ENCODE measurements around the gene GREM1. TPM values are rescaled to one million over a fixed set of nuclear protein-coding genes. Genes with fewer than 3 reads are reported as not detected.

Gene GREM1
- total RNA-seq, 1 donor from 2014 or later, result 2.8 TPM

DNA sequence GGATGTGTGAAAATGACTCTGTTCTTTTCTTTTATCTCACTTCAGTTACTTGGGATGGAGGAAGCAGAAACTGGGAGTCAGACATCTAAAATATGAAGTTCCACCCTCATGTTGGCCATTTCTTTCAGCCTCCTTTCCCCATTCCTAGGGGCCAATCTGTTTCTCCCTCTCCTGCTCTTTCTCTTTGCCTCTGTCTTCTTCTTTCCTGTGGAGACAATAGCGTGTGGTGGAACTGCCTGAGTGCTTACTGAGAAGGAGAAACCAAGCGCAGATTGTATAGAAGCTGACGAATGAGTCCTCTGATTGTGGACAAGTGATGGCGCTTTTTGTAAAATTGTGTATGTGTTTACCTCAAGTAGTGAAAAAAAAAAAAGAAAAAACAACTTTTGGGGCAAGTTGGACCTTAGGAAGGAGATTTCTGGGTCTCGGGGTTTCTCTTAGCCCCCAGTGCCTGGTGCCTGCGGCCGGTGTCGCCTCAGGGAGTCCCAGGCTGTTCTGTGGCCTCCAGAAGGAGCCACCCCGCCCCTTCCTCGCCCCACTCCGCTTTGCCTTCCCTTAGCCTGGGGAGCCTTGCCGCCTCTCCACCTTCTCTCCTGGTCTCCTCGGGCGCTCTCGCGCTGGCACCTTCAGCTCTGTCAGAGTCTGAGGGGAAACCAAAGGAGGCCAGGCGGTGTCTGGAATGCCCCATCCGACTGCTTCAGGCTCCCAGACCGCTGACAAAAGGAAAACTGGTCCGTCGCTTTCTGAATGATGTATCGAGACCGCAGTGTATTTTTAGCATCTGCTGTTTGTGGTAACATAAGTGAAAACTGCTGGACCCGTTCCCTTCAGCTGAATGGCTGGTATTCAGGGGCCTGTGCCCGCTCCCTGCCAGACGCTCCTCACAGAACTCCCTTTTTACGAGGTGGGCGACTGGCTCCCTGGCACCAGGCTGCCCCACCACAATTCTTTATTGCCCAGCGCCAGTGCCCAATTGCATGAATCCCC lies 46.2 kb upstream of the GREM1 start:
- intact Hi-C loops (cut with DNase I), result no loop called here
- TF ChIP-seq, protein P1, sequence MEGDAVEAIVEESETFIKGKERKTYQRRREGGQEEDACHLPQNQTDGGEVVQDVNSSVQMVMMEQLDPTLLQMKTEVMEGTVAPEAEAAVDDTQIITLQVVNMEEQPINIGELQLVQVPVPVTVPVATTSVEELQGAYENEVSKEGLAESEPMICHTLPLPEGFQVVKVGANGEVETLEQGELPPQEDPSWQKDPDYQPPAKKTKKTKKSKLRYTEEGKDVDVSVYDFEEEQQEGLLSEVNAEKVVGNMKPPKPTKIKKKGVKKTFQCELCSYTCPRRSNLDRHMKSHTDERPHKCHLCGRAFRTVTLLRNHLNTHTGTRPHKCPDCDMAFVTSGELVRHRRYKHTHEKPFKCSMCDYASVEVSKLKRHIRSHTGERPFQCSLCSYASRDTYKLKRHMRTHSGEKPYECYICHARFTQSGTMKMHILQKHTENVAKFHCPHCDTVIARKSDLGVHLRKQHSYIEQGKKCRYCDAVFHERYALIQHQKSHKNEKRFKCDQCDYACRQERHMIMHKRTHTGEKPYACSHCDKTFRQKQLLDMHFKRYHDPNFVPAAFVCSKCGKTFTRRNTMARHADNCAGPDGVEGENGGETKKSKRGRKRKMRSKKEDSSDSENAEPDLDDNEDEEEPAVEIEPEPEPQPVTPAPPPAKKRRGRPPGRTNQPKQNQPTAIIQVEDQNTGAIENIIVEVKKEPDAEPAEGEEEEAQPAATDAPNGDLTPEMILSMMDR (IDR thresholded peaks at IDR 0.05), result no peak
- DNase-seq, result no peak

DNA sequence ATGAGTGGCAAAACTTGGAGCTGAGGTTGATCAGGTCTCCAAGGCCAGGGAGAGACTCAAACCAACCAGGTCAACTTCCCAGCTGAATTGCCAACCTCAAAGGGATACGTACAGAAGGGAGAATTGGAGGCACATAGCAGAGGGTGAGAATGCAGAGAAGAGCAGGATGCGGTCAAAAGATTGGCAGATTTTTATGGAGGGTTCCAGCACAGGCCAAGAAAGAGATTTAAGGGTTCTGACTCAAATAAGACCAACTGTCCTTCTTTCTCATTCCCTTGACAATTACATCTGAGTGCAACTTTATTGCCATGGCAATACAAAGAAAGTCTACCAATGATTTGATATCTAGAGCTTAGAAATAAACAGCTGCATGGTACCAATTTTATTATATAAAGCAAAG lies 43.1 kb upstream of the GREM1 start:
- Histone ChIP-seq H3K4me3 (no peak overlapping the region), H3K9me3 (no peaks in the 10 kb centered on the region), H3K27ac (no peak overlapping the region), H3K36me3 (no peaks in the 10 kb centered on the region), H3K4me1 (no peaks in the 10 kb centered on the region), H3K27me3 (no peaks in the 10 kb centered on the region)
- TF ChIP-seq, protein P1 (IDR thresholded peaks at IDR 0.05), result no peak
- DNase-seq, result no peak
- no peak for ATAC-seq
- intact Hi-C loops (cut with DNase I), result no loop called here

More for the DNA sequence above, 46.2 kb upstream of the GREM1 start:
- no peak overlapping the region for H3K27ac ChIP-seq
- no peaks in the 10 kb centered on the region for H3K27me3 ChIP-seq
- no peaks in the 10 kb centered on the region for H3K9me3 ChIP-seq
- H3K4me1 ChIP-seq, result no peaks in the 10 kb centered on the region
- ATAC-seq, result no peak
- H3K36me3 ChIP-seq, result no peaks in the 10 kb centered on the region
- no peak overlapping the region for H3K4me3 ChIP-seq

DNA sequence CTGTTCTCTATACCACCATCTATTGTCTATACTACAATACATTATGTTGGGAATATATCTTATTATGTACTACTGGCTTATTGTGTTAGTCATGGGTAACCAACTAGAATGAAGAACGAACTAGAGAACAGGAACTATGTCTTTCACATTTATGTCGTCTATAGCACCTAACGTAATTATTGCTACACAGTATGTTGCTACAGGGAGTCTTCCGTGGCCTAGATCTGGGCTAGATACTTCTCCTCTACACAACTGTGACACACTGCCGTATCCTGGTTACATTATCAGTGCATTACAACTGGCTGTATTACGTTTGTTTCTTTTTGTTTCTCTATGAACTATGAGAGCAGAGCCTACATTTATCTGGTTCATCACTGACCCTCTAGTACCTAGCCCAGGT lies 42.3 kb upstream of the GREM1 start:
- DNase-seq (no peak), ATAC-seq (peak; percentile 89)
- Histone ChIP-seq H3K36me3 (no peaks in the 10 kb centered on the region), H3K4me1 (no peaks in the 10 kb centered on the region), H3K4me3 (no peak overlapping the region), H3K27me3 (no peaks in the 10 kb centered on the region), H3K27ac (no peak overlapping the region), H3K9me3 (no peaks in the 10 kb centered on the region)
- TF ChIP-seq, protein P1 (IDR thresholded peaks at IDR 0.05), result no peak
- intact Hi-C loops (cut with DNase I), result no loop called here

DNA sequence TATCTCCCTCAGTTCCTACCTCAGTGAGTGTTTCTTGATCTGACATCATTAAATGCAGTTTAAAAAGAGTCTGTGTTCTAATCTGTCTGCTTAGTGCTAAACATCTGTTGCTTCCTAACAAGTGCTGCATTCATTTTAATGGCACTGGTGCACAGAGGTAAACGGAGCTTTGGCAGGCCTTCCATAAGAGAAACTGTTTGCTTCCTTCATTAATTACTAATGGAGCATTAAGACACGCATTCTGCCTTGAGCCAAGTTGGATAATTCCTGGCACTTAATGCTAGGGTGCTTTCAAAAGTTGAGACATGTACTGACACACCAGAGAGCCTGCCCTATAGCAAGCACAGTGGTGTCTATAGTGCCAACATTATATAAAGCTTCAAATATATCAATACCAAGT lies 41.6 kb upstream of the GREM1 start:
- H3K4me3 ChIP-seq, result no peak overlapping the region
- no peaks in the 10 kb centered on the region for H3K36me3 ChIP-seq
- TF ChIP-seq, protein P1 (IDR thresholded peaks at IDR 0.05), result no peak
- no peak for ATAC-seq
- no peak for DNase-seq
- H3K9me3 ChIP-seq, result no peaks in the 10 kb centered on the region
- H3K27ac ChIP-seq, result no peak overlapping the region
- no peaks in the 10 kb centered on the region for H3K4me1 ChIP-seq
- no peaks in the 10 kb centered on the region for H3K27me3 ChIP-seq
- intact Hi-C loops (cut with DNase I), result no loop called here

DNA sequence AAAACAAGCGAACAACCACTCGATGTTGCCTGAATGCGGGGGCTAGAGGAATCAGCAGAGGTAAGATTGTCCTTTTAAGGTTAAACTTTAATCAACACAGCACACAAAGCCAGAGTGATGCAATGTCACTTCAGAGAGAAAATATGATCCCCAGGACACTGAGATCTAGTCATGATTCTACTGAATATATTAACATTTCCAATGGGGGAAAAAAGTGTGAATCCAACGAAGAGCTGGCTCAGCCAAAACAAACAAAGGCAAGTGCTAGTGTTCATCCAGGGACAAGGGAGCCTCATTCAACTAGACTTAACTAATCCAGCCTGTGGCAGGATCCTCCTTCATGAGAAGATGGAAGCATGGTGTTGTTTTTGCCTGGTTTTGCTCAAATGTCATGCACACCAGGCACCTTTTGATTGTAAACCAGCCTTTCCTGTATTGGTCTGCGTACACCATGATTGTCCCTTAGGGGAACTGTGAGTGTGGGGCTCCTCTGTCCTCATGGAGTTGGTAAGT lies 40.5 kb upstream of the GREM1 start:
- Histone ChIP-seq H3K4me1 (peaks cover 5% of the 10 kb centered on the region), H3K27ac (no peak overlapping the region), H3K4me3 (no peak overlapping the region), H3K36me3 (no peaks in the 10 kb centered on the region), H3K9me3 (no peaks in the 10 kb centered on the region), H3K27me3 (no peaks in the 10 kb centered on the region)
- TF ChIP-seq, protein P1 (IDR thresholded peaks at IDR 0.05), result no peak
- intact Hi-C loops (cut with DNase I), result no loop called here
- no peak for DNase-seq
- no peak for ATAC-seq
